Keratinocyte (primary cell): Measurements from ENCODE around the gene TRAPPC14.

Experiments
- CTCF ChIP-seq, 3 experiments: IDR thresholded peaks in 1 of 3; conservative IDR thresholded peaks in 1 of 3; optimal IDR thresholded peaks in 1 of 3; 2 replicates in 2 of 3; 3 replicates in 1 of 3; pipeline versions ENCODE3 to v1.5.1; 2011; ENCODE audit warnings: low read length in 3 of 3, mild to moderate bottlenecking in 3 of 3, moderate library complexity in 2 of 3, control low read depth in 1 of 3, inconsistent platforms in 1 of 3; ENCODE audit not compliant: insufficient read depth in 2 of 3; ENCODE audit errors: extremely low read depth in 1 of 3
- EZH2 ChIP-seq: IDR thresholded peaks from one replicate; pipeline ENCODE4 v1.6.1; 2012; ENCODE audit warnings: inconsistent platforms, mild to moderate bottlenecking, low read length, moderate library complexity

- TF ChIP-seq CTCF (optimal IDR thresholded peaks at IDR 0.05 in 1 of 3, IDR thresholded peaks at IDR 0.05 in 1 of 3, conservative IDR thresholded peaks at IDR 0.05 in 1 of 3; ENCODE audit: extremely low read depth in 1 of 3, insufficient read depth in 2 of 3, low read length in 3 of 3) (no peak), EZH2 (no peak)
These were observed 36.7 kb upstream of the TRAPPC14 start for GRCh38 chr7:100195222-100195621.
